Measurements from ENCODE around the gene ZNF836.
"Not testable (repeated sequence)": the region's sequence is repeated elsewhere in the genome, so short reads cannot be mapped to it uniquely, and the experiment has no call there.

The ZNF836 gene

DNA sequence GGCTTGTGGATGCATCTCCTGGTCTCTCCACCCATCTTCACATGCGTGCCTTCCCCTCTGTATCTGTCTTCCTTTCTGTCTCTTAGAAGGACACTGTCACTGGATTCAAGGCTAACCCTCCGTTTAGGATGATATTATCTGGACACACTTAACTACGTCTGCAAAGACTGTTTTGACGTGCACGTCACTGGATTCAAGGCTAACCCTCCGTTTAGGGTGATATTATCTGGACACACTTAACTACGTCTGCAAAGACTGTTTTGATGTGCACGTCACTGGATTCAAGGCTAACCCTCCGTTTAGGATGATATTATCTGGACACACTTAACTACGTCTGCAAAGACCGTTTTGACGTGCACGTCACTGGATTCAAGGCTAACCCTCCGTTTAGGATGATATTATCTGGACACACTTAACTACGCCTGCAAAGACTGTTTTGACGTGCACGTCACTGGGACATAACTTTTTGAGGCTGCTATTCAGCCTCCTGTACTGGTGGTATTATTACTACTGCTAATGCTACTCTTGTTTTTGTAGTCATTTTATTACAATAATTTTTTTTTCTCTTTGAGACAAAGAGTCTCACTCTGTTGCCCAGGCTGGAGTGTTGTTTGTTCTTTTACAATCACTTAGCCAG, 29.5 kb upstream of the ZNF836 start:
- H4K8ac ChIP-seq (ENCODE audit: low read depth, low read length); H3K4ac ChIP-seq (ENCODE audit: low read depth, low read length); H3K27ac ChIP-seq (ENCODE audit: low read depth, low read length); H3K4me2 ChIP-seq (ENCODE audit: low read length); H3K23ac ChIP-seq (ENCODE audit: low read length); H3K9ac ChIP-seq (ENCODE audit: low read length); H2BK15ac ChIP-seq (replicated peaks; ENCODE audit: low read depth); DNase-seq; H2BK5ac ChIP-seq (ENCODE audit: low read length); H3K4me1 ChIP-seq (ENCODE audit: control insufficient read depth, low read depth, low read length); H3K27me3 ChIP-seq (ENCODE audit: insufficient read depth, low read length, poor library complexity); H3K4me3 ChIP-seq (ENCODE audit: low read length); H3K56ac ChIP-seq (ENCODE audit: low read length); H2AK5ac ChIP-seq (ENCODE audit: low read length); H4K5ac ChIP-seq (ENCODE audit: low read length); H2BK120ac ChIP-seq (ENCODE audit: low read depth, low read length); H3K18ac ChIP-seq (ENCODE audit: low read length): not testable (repeated sequence)
- H3K79me2 ChIP-seq (ENCODE audit: control insufficient read depth, insufficient read depth, low read length): peaks cover 68% of the 10 kb centered on the region
- H3K36me3 ChIP-seq (ENCODE audit: control insufficient read depth, insufficient read depth, low read length): peaks cover 22% of the 10 kb centered on the region
- H3K79me1 ChIP-seq (ENCODE audit: low read length): peaks cover 45% of the 10 kb centered on the region
- WGBS (ENCODE audit: extremely low coverage, insufficient coverage, low lambda C conversion rate): no CpG with 5 or more reads among the region's 17 CpGs

DNA sequence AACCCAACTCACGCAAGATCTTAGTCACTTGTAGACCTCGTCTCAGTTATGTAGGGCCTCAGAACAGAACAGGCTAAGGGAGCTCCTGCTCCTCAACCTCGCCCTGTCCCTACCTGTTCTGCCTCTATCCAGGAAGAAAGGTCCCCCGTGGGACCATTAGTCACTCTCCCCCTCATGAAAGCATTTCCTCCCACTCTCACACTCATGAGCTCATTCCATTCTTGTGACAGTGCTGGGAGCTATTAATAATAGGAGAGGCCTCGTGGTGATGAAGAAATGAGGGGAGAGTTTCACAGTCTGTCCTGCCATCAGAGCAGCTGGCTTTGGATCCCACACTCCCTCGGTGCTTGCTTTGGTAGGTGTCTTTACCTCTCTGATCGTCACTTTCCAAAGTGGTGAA, 28.6 kb upstream of the ZNF836 start:
- Histone ChIP-seq H3K9ac (ENCODE audit: low read length) (no peak overlapping the region), H4K5ac (ENCODE audit: low read length) (no peak overlapping the region), H3K4ac (ENCODE audit: low read depth, low read length) (no peak overlapping the region), H3K27ac (ENCODE audit: low read depth, low read length) (no peak overlapping the region), H3K56ac (ENCODE audit: low read length) (no peak overlapping the region), H2BK15ac (replicated peaks; ENCODE audit: low read depth) (no peak overlapping the region), H2BK120ac (ENCODE audit: low read depth, low read length) (no peak overlapping the region), H3K27me3 (ENCODE audit: insufficient read depth, low read length, poor library complexity) (no peaks in the 10 kb centered on the region), H3K79me1 (ENCODE audit: low read length) (peaks cover 48% of the 10 kb centered on the region), H3K23ac (ENCODE audit: low read length) (no peak overlapping the region), H3K4me2 (ENCODE audit: low read length) (no peak overlapping the region), H3K4me1 (ENCODE audit: control insufficient read depth, low read depth, low read length) (peaks cover 2% of the 10 kb centered on the region), H2AK5ac (ENCODE audit: low read length) (no peak overlapping the region), H4K8ac (ENCODE audit: low read depth, low read length) (no peak overlapping the region), H3K36me3 (ENCODE audit: control insufficient read depth, insufficient read depth, low read length) (peaks cover 18% of the 10 kb centered on the region), H3K79me2 (ENCODE audit: control insufficient read depth, insufficient read depth, low read length) (peaks cover 73% of the 10 kb centered on the region), H3K4me3 (ENCODE audit: low read length) (no peak overlapping the region), H2BK5ac (ENCODE audit: low read length) (no peak overlapping the region), H3K18ac (ENCODE audit: low read length) (no peak overlapping the region)
- no peak for DNase-seq
- no CpG with 5 or more reads among the region's 7 CpGs for WGBS (ENCODE audit: extremely low coverage, insufficient coverage, low lambda C conversion rate)

DNA sequence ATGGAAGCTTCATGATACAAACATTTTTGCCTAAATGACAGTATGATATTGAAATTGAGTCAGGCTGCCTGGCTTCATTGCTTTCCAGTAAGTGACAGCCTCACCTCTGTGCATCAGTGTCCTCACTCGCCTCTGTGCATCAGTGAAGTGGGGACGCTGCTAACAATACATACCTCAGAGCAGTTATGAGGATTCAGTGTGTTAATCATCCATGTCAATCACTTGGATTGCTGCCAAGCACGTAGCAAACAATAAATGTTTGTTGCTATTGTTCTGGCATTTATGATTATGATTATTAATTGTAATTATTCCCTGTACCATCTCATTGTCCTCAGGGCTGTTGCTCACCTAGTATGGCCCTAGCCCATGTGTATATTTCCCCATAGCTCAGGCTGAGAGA, 27.3 kb upstream of the ZNF836 start:
- no peak overlapping the region for H3K4me2 ChIP-seq (ENCODE audit: low read length)
- no peak for DNase-seq

DNA sequence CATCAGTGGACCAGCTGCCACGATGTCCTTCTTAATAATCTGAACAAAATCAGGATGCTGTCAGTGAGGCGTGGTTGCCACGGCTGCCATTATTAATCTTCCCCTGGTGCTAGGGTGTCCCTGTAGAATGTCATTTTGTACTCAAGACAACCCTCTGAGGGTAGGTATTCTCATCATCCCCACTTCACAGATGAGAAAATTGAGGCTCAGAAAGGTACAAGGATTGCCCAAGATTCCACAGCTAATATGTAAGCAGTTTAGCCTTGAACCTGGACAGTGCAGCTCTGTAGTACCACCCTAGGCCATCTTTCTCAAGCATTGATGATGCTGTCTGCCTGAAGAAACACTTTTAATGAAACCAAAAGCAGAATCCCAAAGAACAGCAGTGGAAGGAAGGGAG, 26.5 kb upstream of the ZNF836 start:
- Histone ChIP-seq H3K18ac (ENCODE audit: low read length) (no peak overlapping the region), H2BK120ac (ENCODE audit: low read depth, low read length) (no peak overlapping the region), H2BK15ac (replicated peaks; ENCODE audit: low read depth) (no peak overlapping the region), H2AK5ac (ENCODE audit: low read length) (no peak overlapping the region), H3K27me3 (ENCODE audit: insufficient read depth, low read length, poor library complexity) (no peaks in the 10 kb centered on the region), H3K36me3 (ENCODE audit: control insufficient read depth, insufficient read depth, low read length) (peaks cover 3% of the 10 kb centered on the region), H3K9ac (ENCODE audit: low read length) (no peak overlapping the region), H3K79me1 (ENCODE audit: low read length) (peaks cover 48% of the 10 kb centered on the region), H3K79me2 (ENCODE audit: control insufficient read depth, insufficient read depth, low read length) (peaks cover 81% of the 10 kb centered on the region), H3K4me1 (ENCODE audit: control insufficient read depth, low read depth, low read length) (peaks cover 2% of the 10 kb centered on the region), H4K5ac (ENCODE audit: low read length) (no peak overlapping the region), H2BK5ac (ENCODE audit: low read length) (no peak overlapping the region), H3K27ac (ENCODE audit: low read depth, low read length) (no peak overlapping the region), H3K4ac (ENCODE audit: low read depth, low read length) (no peak overlapping the region), H3K56ac (ENCODE audit: low read length) (no peak overlapping the region), H3K4me3 (ENCODE audit: low read length) (no peak overlapping the region), H3K23ac (ENCODE audit: low read length) (no peak overlapping the region), H3K4me2 (ENCODE audit: low read length) (no peak overlapping the region), H4K8ac (ENCODE audit: low read depth, low read length) (no peak overlapping the region)
- no CpG with 5 or more reads among the region's 3 CpGs for WGBS (ENCODE audit: extremely low coverage, insufficient coverage, low lambda C conversion rate)
- no peak for DNase-seq

More for the DNA sequence above, 27.3 kb upstream of the ZNF836 start:
- Histone ChIP-seq H3K23ac (ENCODE audit: low read length) (no peak overlapping the region), H2BK5ac (ENCODE audit: low read length) (no peak overlapping the region), H4K8ac (ENCODE audit: low read depth, low read length) (no peak overlapping the region), H3K9ac (ENCODE audit: low read length) (no peak overlapping the region), H2BK15ac (replicated peaks; ENCODE audit: low read depth) (no peak overlapping the region), H2AK5ac (ENCODE audit: low read length) (no peak overlapping the region), H3K4me3 (ENCODE audit: low read length) (no peak overlapping the region), H3K4me1 (ENCODE audit: control insufficient read depth, low read depth, low read length) (peaks cover 2% of the 10 kb centered on the region), H3K27me3 (ENCODE audit: insufficient read depth, low read length, poor library complexity) (no peaks in the 10 kb centered on the region), H3K27ac (ENCODE audit: low read depth, low read length) (no peak overlapping the region), H3K79me2 (ENCODE audit: control insufficient read depth, insufficient read depth, low read length) (peaks cover 81% of the 10 kb centered on the region), H3K36me3 (ENCODE audit: control insufficient read depth, insufficient read depth, low read length) (peaks cover 8% of the 10 kb centered on the region), H3K18ac (ENCODE audit: low read length) (no peak overlapping the region), H3K79me1 (ENCODE audit: low read length) (peaks cover 52% of the 10 kb centered on the region), H3K56ac (ENCODE audit: low read length) (no peak overlapping the region), H3K4ac (ENCODE audit: low read depth, low read length) (no peak overlapping the region), H4K5ac (ENCODE audit: low read length) (no peak overlapping the region), H2BK120ac (ENCODE audit: low read depth, low read length) (no peak overlapping the region)
- WGBS (ENCODE audit: extremely low coverage, insufficient coverage, low lambda C conversion rate): no CpG with 5 or more reads among the region's 3 CpGs

DNA sequence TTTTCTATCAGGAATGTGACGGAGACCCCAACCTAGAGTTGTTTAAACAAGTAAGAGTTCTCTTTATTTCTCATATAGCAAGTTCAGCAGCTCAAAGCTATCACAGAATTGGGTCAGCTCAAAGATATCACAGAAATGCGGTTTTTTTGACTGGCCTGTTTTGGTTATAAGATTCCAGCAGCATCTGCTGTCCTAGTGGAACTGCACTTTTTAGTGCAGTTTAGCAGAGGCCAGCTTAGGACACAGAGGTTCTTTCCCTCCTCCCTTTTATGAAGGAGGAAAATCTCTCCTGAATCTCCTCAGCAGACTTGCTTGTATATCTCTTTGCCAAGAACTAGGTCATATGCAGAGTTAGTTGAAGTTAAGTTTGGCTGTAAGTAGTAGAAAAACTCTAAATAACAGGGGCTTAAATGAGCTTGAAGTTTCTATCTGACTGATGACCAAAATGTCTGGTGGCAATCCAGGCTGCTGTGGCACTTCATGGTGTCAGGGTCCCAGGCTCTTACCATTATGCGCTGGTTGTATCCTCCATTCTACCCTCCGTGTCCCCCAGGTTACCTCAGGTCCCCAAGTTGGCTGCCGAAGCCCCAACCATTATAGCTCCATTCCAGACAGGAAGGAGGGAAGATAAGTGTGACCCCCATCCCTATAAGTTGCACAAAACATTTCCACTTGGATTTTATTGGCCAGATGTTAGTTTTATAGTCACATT, 25.0 kb upstream of the ZNF836 start:
- Histone ChIP-seq H3K4ac (ENCODE audit: low read depth, low read length) (no peak overlapping the region), H3K23ac (ENCODE audit: low read length) (no peak overlapping the region), H3K4me2 (ENCODE audit: low read length) (no peak overlapping the region), H3K9ac (ENCODE audit: low read length) (no peak overlapping the region), H3K18ac (ENCODE audit: low read length) (no peak overlapping the region), H3K79me2 (ENCODE audit: control insufficient read depth, insufficient read depth, low read length) (peaks cover 90% of the 10 kb centered on the region), H3K4me1 (ENCODE audit: control insufficient read depth, low read depth, low read length) (peaks cover 4% of the 10 kb centered on the region), H2AK5ac (ENCODE audit: low read length) (no peak overlapping the region), H3K56ac (ENCODE audit: low read length) (no peak overlapping the region), H2BK120ac (ENCODE audit: low read depth, low read length) (no peak overlapping the region), H3K27ac (ENCODE audit: low read depth, low read length) (no peak overlapping the region), H2BK5ac (ENCODE audit: low read length) (no peak overlapping the region), H3K4me3 (ENCODE audit: low read length) (no peak overlapping the region), H4K5ac (ENCODE audit: low read length) (no peak overlapping the region), H2BK15ac (replicated peaks; ENCODE audit: low read depth) (no peak overlapping the region), H3K36me3 (ENCODE audit: control insufficient read depth, insufficient read depth, low read length) (peaks cover 4% of the 10 kb centered on the region), H4K8ac (ENCODE audit: low read depth, low read length) (no peak overlapping the region), H3K27me3 (ENCODE audit: insufficient read depth, low read length, poor library complexity) (no peaks in the 10 kb centered on the region), H3K79me1 (ENCODE audit: low read length) (peaks cover 50% of the 10 kb centered on the region)
- DNase-seq: no peak
- WGBS (ENCODE audit: extremely low coverage, insufficient coverage, low lambda C conversion rate): no CpG with 5 or more reads among the region's 5 CpGs

Data from mesendoderm (in vitro differentiated cells).